Measurements from ENCODE around the gene NPEPPS.
A peak's percentile ranks its signal among the peaks of the same experiment; 100 is the strongest.

The NPEPPS gene

DNA sequence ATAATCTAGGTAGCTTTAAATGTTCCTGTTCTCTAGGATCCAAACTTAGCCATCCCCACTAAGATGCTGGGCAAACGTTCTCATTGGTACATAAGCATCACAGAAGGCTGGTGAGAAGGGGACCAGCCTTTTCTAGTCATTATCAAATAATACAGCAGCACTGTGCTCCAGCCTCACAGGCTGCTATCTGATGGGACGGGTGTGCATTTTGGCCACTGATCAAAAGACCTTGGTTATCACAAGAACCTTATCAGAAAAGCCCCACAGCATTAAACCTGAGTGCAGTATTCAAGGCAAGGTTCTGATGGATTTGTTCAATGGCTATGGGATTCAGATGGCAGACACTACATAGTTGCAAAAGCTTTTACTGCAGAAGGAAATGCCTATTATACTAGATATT is 99.7 kb downstream of the NPEPPS start:
- no peak for DNase-seq

DNA sequence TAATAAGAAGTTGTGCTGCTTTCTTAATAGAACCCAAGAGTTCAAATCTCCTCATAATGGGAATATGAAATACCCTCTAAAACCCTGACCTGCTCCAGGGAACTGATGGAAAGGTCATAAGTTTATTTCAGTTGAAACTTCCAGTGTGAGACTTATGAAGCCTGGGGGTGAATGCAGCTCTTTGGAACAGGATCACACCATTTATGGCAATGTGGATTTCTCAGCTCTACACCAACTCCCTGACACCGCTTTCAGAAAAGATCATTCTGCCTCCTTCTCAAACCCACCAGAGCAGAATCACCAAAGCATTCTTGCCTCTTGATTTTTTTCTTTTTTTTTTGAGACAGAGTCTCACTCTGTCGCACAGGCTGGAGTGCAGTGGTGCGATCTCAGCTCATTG is 102.1 kb downstream of the NPEPPS start:
- DNase-seq: no peak

DNA sequence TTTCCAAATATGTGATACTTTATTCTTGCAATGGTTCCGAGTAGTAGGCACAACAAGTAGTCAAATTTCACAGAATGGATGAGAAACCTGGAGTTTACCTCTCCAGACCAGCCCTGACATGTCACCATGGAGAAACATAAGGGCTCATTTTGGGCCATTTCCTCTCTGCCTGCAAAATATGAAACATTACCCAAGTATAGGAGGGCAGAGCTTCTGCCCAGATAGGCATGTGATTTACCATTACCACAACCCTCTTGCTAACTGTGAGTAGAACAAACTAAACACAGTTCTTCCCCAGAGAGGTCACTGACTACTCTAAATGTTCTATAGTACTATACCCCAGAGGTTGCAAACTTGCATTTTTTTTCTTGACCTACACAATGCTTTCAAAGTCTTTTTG is 103.1 kb downstream of the NPEPPS start:
- no peak for DNase-seq

DNA sequence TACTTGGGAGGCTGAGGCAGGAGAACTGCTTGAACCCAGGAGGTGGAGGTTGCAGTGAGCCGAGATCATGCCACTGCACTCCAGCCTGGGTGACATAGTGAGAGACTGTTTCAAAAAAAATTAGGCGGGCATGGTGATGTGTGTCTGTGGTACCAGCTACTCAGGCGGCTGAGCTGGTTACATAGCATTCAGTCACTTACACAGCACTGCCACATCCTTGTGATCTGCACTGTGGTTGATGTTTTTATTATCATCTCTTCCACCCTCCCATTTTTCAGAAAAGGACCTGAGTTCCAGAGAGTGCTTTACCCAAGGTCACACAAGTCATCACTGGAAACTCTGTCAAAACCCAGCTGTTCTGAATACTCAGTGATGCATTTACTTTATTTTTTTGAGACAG is 104.0 kb downstream of the NPEPPS start:
- no peak for DNase-seq

DNA sequence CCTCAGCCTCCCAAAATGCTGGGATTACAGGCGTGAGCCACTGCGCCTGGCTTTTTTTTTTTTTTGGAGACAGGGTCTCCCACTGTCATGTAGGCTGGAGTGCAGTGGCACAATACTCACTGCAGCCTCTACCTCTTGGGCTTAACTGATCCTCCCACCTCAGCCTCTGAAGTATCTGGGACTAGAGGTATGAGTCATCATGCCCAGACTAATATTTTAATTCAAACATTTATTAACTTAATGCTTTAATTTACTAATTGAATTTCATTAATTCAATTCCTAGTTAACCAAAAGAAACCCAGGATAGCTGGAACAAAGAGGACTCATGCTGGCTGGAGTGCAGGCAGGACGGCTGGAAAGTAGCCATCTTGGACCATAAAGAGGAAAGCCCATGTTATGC is 104.8 kb downstream of the NPEPPS start:
- DNase-seq: no peak

DNA sequence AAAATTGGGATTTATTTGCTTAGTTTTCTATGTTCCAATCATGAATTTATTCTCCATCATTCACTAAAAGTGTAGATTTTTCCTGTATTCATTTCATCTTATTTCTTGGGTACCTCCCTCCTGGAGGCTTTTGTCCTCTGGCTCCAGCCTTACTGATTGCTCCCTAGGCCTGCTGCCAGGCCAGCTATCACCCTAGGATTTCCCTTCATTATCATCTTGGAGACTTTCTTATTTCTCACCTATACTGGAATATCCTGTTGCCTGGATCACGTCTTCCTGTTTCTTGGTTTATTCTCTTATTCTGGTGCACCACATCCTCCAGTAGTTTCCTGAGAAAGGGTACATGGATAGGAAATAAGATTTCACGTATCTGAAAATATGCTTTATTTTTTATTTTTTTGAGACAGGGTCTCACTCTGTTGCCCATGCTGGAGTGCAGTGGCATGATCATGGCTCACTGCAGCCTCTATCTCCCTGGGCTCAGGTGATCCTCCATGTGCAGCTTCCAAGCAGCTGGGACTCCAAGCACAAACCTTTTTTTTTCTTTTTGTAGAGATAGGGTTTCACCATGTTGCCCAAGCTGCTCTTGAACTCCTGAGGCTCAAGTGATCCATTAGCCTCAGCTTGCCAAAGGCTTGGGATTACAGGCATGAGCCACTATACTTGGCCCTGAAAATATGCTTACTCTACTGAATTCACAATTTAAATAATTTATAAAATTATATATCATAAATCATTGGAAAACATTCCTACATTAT is 105.5 kb downstream of the NPEPPS start:
- no peak for DNase-seq

DNA sequence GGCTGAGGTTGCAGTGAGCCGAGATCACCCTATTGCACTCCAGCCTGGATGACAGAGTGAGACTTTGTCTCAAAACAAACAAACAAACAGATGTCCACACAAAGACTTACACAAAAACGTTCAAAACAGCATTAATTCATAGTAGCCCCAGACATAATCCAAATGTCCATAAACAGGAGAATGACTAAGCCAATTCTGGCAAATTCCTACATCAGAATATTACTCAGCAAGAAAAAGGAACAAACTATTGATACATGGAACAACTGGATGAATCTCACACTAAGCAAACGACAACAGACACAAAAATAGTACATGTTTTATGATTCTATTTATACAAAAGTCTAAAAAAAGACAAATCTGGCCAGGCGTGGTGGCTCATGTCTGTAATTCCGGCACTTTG is 108.0 kb downstream of the NPEPPS start:
- DNase-seq: no peak

DNA sequence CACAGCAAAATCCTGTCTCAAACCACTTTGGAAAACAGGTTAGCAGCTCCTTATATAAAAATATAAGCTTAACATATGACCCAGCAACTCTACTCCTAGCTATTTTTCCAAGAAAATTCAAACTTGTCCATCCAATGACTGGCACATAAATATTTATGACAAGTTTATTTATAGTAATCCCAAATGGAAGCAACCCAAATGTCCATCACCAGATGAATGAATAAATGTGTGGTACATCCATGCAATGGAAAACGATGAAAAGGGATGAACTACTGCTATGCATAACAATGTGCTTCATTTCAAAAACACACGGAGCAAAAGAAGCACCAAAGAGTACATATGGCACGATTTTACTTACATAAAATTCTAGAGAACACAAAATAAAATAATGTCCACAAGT is 109.2 kb downstream of the NPEPPS start:
- no peak for DNase-seq

DNA sequence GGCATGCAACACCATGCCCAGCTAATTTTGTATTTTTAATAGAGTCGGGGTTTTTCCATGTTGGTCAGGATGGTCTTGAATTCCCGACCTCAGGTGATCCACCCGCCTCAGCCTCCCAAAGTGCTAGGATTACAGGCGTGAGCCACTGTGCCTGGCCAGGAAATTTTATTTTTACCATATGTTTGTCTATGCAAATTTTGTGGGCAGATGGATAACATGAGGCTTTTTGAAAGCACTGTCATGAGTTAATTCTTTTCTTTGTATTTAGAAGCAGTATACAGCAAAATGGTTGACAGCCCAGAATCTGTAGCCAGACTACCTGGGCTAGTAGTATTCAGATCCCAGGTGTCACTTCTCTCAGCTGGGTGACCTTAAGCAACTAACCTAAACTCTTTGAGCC is 110.3 kb downstream of the NPEPPS start:
- DNase-seq: no peak

DNA sequence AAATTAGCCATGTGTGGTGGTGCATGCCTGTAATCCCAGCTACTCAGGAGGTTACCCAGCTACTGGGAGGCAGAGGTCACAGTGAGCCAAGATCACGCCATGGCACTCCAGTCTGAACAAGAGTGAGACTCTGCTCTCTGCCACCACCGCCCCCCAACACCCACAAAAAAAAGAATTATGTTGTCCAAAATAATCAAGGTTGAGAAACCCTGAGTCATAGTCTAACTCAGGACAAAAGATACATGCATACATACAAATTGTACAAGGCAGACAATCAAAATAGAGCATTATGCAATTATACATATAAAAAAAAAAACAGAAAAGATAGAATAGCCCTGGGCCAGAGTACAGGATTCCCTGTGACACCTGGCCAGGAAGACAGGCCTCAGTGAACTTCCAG is 112.2 kb downstream of the NPEPPS start:
- no peak for DNase-seq

DNA sequence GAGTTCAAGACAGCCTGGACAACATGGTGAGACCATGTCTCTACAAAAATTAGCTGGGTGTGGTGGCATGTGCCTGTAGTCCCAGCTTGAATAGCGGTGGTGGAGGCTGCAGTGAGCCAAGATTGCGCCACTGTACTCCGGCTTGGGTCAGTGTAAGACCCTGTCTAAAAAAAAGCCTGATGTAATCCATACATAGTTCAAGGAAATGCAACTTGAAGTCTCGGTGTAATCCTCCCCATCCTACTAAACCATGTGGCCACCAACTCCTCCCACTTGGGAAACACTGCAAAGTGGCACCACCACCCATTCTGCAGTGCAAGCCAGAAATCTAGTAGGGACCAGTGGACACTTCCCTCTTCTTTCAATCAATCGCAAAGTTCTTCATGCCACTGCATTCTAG is 113.4 kb downstream of the NPEPPS start:
- no peak for DNase-seq

DNA sequence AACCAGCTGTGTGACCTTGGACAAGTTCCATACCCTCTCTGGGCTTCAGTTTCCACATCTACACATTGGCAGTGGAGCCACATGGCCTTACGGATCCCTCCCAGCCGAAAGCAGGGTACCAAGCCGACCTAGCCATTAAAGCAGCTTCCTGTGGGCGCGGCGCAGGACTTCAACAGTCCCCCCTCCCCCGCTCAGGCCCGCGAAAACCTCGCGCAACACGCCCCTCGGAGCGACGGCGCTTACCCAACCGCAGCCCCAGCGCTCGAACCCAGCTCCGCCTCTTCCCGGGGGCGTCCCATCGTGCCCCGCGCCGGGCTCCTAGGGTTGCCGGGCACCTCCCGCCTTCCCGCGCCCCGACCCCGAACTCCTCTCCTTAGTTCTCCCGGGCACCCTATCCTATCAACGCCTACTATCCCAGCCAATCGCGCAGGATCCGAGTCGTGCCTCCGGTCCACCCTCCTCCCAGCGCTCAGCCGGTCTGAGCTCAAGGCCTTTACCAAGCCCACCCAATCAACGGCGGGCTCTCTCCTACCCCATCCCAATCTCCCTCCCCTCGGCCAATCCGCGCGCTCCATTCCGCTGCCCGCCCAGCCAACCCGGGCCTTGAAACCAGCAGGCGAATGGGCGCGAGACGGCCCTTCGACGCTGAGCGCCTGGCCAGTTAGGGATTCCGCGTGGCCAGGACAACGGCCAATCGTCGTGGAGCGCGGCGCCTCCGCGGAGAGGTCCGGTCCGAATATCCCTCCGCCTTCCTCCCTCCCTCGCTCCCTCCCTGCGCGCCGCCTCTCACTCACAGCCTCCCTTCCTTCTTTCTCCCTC is 118.5 kb downstream of the NPEPPS start, which contains the start of gene KPNB1:
Gene KPNB1, plus strand, starts transcription at position 767 of the 819 bp plus-strand sequence. CDS start 326 bp downstream, outside the sequence.
- DNase-seq: peak; percentile 97

DNA sequence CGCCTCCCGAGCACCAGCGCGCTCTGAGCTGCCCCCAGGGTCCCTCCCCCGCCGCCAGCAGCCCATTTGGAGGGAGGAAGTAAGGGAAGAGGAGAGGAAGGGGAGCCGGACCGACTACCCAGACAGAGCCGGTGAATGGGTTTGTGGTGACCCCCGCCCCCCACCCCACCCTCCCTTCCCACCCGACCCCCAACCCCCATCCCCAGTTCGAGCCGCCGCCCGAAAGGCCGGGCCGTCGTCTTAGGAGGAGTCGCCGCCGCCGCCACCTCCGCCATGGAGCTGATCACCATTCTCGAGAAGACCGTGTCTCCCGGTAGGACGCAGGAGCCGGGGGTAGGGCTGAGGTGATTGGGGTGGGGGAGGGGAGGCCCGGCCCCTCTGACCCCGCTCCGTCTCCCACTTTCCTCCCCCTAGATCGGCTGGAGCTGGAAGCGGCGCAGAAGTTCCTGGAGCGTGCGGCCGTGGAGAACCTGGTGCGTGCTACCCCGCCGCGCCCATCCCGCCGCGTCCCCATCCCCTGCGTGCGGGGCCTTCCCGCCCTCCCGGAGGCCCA is 119.1 kb downstream of the NPEPPS start:
- no peak for DNase-seq

DNA sequence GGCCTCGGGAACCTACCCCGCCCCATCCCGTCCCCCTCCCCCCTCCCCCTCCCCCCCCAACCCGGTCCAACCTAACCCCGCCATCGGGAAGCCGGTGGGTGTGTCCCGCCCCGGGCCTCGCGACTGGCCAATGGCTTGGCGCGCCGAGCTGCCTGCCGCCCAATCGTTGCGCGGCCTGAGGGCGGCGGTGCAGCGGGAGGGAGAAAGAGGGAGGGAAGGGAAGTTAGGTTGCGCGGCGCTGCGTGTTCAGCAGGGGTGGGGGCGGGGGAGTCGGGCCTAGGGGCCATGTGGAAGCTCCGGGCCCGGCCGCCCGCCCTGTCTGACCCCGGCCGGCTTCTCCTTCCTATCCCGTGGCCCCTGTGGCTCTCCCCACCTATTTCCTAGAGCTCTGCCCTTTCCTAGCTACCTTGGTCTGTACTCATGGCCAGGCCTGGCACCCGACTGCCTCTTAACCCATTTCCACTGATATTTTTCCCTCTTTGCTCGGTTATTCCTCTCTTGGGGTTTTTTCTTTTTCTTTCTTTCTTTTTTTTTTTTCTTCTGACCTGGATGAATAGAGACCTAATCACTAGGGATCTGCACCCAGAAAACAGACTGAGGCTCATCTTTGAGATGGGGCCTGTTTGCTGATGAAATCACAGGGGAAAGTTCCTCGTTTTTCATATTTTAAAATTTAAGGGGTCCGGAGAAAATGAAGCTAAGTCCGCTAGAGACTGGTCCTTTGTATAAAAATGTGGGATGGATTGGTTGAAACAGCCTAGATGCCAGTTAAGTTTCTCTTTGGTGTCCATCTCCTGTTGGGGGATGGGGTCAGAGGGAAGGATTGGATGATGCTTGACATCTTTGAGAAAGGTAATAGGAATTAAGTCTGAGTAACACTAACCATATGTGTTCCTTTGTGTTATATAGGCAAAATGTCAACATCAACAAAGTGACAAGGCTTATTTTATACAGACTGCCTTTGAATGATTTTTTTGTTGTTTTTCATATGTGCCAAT is 119.9 kb downstream of the NPEPPS start:
- DNase-seq: peak; percentile 96

DNA sequence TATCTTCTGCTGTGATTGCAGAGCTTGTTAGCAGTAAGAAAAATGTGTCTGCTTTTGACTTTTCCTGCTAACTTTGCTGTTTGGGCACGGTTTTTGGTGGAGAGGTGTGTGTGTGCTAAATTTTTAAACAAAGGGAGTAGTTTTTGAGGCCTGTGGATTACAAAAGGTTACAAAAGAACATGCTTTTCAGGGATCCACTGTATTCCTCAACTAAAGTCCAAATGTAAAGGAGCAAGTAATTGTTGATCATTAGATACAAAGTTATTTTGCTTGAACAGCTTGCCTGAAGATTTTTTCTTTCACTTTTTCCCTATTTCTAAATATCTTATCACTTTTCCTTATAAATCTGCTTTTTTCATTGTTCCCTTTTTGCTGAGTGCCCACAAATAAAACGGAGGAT is 120.8 kb downstream of the NPEPPS start:
- DNase-seq: no peak

DNA sequence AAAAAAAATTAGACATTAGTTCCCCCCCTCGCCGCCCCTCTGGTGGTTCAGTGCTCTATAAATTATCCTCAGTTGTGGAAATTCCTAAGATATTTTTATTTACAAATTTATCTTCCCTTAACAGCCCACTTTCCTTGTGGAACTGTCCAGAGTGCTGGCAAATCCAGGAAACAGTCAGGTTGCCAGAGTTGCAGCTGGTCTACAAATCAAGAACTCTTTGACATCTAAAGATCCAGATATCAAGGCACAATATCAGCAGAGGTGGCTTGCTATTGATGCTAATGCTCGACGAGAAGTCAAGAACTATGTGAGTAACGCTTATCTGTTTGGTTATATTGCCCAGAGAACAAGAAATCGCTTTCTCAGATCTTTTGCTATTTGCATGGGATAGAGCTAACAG is 121.7 kb downstream of the NPEPPS start:
- no peak for DNase-seq

DNA sequence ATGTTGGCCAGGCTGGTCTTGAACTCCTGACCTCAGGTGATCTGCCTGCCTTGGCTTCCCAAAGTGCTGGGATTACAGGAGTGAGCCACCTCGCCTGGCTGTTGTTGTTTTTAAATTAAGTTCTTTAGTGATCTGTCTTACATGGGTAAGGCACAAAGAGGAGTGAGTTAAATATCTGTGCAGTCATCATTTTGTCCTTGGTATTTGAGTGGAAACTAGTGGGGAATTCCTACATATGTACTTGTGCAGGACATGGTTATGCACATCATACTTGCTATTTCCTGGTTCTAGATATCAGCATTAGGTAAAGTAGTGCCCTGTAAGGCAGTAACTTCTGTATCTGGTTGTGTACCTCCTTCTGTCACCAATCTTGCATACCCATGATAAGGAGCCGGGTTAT is 122.5 kb downstream of the NPEPPS start:
- no peak for DNase-seq

DNA sequence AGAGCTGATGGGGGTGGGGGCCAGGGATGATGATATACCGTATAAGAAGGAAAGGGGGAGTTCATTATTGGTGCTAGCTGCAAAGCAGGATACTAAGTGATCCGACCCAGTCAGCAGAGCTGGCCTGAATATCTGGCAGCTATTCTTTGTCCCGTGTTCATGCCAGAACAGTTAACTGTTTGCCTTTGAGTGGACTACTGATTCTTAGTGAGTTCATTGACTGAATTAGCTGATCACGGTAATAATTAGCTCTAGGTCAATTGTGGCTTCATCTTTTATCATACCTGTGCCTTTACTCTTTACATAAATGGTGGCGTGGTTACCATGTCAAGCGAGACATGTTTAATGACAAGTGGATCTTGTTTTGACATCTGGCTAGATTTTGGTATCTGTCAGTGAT is 124.1 kb downstream of the NPEPPS start:
- no peak for DNase-seq

DNA sequence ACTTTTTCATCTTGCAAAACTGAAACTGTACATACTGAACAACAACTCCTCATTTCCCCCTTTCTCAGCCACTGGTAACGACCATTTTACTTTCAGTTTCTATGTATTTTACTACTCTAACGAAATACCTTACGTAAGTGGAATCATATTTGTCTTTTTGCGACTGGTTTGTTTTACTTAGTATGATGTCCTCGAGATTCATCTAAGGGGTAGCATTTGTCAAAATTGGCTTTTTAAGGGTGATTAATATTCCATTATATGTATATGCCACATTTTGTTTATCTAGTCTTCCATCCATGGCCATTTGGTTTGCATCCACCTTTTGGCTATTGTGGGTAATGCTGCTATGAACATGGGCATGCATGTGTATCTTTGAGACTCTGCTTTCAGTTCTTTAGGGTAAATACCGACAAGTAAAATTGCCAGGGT is 129.2 kb downstream of the NPEPPS start:
- peak; percentile 19 for DNase-seq

DNA sequence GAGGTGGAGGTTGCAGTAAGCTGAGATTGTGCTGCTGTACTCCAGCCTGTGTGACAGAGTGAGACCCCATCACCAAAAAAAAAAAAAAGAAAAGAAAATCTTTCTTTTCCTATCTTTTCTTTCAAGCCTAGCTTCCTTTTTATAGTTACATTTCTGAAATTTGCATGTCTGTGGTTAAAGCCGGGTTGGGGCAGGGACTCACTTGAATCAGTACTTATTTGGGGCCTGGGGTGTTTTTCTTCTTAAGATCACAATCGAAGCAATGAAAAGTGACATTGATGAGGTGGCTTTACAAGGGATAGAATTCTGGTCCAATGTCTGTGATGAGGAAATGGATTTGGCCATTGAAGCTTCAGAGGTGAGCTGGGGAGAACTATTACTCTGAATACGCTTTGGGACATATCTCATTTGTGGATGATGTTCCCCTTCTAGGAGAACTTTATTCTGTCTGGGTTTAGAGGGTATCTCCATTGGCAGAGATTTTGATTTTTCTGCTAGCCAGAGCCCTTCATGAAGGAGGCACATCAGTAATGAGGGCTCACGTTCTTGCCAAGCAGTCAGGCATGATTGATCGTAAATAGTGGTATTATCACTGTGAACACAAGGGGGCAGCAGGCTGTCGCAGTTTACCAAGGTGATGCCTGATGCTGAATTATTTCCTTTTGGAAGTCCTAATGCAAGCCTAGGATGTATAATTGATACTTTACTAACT is 133.2 kb downstream of the NPEPPS start:
- peak; percentile 69 for DNase-seq

DNA sequence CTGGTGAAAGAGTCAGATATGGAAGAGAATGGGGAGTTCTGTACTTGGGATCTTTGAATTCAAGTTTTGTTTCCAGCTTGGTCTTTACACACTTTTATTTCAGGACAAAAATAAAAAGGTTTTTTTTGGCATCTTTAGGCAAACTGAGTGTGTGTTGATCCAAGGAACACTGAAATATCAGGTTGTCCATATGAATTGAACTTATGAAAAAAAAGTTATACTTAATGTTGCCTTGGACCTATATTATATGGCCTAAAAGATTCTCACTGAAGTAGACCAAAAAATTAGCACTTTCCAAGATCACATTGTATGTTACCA is 133.7 kb downstream of the NPEPPS start:
- no peak for DNase-seq

DNA sequence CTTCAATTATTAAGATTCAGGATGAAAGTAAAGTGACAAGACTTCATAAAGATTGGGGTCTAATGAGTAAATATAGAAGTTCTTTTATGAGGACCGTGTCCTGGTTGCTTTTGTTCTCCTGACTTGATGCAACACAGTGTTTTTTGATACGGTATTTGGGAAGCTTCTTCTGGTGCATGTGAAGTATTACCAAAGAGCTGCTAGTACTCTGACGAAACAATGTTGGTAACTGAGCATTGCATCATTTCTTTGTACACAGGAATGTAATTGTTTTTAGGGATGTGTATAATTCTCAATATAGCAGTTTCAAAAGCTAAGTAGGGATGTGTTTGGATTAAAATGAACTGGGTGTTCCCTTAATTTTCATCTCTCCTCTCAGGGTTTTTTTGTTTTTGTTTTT is 134.7 kb downstream of the NPEPPS start:
- no peak for DNase-seq
